AG09309 (cell line): Measurements from ENCODE around the gene GOLGA6C.
"Not testable (repeated sequence)": the region's sequence is repeated elsewhere in the genome, so short reads cannot be mapped to it uniquely, and the experiment has no call there.

Source experiments
- DNase-seq: peaks from one replicate; pipeline ENCODE4 v3.0.0-alpha.2; 2010; ENCODE audit warnings: low read depth
- H3K4me3 ChIP-seq: 2 replicates; pipeline ENCODE4 v1.5.1; 2011; ENCODE audit warnings: mild to moderate bottlenecking, low read depth, low read length, moderate library complexity; ENCODE audit not compliant: control insufficient read depth
- TF ChIP-seq, protein P1 (sequence below): IDR thresholded peaks from 2 replicates; pipeline ENCODE4 v1.5.1; 2011; ENCODE audit warnings: mild to moderate bottlenecking, low read depth, low read length, inconsistent platforms; ENCODE audit not compliant: insufficient read depth, control insufficient read depth; ENCODE audit errors: missing control alignments

Gene GOLGA6C

GRCh38 chr15:75249726-75250125 lies 8.4 kb upstream of the GOLGA6C start:
- DNase-seq = no peak
- TF ChIP-seq, protein P1, sequence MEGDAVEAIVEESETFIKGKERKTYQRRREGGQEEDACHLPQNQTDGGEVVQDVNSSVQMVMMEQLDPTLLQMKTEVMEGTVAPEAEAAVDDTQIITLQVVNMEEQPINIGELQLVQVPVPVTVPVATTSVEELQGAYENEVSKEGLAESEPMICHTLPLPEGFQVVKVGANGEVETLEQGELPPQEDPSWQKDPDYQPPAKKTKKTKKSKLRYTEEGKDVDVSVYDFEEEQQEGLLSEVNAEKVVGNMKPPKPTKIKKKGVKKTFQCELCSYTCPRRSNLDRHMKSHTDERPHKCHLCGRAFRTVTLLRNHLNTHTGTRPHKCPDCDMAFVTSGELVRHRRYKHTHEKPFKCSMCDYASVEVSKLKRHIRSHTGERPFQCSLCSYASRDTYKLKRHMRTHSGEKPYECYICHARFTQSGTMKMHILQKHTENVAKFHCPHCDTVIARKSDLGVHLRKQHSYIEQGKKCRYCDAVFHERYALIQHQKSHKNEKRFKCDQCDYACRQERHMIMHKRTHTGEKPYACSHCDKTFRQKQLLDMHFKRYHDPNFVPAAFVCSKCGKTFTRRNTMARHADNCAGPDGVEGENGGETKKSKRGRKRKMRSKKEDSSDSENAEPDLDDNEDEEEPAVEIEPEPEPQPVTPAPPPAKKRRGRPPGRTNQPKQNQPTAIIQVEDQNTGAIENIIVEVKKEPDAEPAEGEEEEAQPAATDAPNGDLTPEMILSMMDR = no peak
- no peak overlapping the region for H3K4me3 ChIP-seq

DNA sequence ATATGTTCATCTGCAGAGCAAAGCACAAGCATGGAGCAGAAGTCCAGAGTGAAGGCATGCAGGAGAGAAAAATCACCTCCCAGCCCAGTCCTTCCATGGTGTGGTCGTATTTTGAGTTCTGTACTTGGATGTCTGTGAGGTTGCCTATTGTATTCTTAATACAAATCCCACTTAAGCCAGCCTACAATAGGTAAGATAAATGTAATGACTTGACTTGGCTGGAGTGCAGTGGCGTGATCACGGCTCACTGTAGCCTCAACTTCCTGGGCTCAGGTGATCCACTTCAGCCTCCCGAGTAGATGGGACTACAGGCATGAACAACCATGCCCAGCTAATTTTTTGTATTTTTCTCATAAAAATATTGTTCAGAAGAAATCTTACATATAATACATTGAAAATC lies 6.8 kb upstream of the GOLGA6C start:
- H3K4me3 ChIP-seq, DNase-seq: not testable (repeated sequence)

DNA sequence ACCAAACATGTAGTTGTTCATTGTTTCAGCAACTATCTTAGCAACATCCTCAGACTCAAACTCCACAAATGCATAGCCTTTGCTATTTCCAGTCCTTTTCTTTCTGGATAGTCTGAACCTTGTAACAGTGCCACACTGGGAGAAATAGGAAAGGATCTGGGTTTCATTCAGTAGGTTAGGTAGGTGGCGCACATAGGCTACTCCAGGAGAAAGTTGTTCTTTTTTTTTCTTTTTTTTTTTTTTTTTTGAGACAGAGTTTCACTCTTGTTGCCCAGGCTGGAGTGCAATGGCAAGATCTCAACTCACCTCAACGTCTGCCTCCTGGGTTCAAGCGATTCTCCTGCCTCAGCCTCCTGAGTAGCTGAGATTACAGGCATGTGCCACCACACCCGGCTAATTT lies 5.8 kb upstream of the GOLGA6C start:
- not testable (repeated sequence) for H3K4me3 ChIP-seq, DNase-seq
- TF ChIP-seq, protein P1 = peak; percentile 22

DNA sequence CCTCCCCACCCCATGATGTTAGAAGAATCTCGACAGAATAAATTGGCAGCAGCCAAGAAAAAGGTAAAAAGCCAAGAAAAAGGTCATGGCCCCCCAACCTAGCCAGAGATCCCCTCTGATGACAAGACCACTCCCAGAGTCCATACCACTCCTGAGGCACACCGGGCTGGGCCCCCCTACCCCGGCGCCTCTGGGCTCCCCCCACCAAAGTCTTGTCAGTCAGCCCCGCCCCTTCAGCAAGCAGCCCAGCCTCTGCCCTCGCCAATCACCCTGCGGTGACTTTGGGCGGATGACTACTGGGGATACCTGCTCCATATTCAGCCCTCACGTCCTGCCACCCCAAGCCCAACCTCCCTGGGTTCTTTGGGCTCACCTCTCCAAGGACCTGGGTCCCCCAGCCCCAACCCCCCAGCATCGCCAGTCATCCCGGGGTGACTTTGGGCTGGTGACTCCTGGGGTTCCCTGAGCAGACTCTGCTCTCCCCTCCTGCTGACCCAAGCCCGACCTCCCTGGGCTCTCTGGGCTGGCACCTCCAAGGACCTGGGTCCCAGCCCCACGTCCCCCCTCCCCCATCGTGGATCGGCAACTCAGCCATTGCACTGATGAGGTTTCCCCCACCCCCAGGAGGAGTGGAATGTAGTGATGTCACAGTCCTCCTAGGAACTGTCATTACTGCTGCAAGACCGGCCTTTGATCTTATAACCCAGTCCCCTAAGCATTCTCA lies 648 bp downstream of the GOLGA6C start:
- H3K4me3 ChIP-seq, DNase-seq: not testable (repeated sequence)

GRCh38 chr15:75259873-75260272 lies 1.7 kb downstream of the GOLGA6C start:
- not testable (repeated sequence) for H3K4me3 ChIP-seq, DNase-seq

DNA sequence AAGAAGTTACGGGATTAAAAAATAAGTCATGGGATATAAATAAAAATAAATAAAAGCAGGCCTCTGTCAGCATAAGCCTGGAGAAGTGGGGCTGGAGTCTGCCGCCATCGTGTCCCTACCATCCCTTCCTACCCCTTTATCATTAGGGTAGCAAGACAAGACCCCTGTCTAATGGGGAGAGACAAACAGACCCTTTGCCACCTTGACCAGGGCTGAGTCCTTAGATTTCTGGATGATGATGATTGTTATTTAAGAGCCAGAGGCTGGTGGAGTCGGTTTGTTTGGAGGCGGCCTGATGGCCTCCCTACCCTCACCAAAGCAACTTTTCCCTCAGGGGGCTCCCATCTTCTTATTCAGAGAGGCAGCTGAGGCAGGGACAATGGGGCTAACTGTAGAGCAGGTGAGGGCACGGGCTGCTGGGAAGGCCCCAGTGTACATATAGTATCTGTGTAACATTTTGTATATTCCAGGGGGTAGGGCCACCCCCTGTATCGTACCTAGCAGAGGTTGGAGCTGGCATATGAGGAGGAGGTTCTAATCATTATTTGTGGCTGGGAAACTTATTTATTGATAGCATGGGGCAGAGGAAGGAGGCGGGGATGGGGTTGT lies 15.7 kb downstream of the GOLGA6C start:
- H3K4me3 ChIP-seq, DNase-seq: not testable (repeated sequence)

GRCh38 chr15:75274509-75275107 lies 16.5 kb downstream of the GOLGA6C start:
- H3K4me3 ChIP-seq, DNase-seq: not testable (repeated sequence)
- TF ChIP-seq, protein P1 = peak; percentile 47

DNA sequence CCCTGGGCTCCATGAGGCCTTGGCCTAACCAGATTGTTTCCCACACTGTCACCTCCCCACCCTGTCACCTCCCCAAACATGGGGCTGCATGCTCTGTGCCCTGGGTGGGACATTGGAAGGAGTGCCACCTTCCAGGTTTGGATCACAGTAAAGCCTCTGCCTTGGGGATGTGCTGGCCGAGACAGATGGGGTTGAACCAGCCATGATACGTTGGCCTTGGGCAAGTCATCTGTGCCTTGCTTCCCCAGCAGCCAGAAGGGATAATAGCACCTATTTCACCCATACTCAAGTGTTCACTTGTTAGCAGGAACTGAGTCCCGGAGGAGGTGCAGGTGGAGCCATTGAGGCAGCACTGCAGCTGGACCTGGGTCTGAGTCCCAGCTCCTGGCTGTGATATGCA lies 17.5 kb downstream of the GOLGA6C start:
- not testable (repeated sequence) for H3K4me3 ChIP-seq, DNase-seq

- not testable (repeated sequence) for H3K4me3 ChIP-seq, DNase-seq
Measured at GRCh38 chr15:75278497-75278896, 20.4 kb downstream of the GOLGA6C start.

DNA sequence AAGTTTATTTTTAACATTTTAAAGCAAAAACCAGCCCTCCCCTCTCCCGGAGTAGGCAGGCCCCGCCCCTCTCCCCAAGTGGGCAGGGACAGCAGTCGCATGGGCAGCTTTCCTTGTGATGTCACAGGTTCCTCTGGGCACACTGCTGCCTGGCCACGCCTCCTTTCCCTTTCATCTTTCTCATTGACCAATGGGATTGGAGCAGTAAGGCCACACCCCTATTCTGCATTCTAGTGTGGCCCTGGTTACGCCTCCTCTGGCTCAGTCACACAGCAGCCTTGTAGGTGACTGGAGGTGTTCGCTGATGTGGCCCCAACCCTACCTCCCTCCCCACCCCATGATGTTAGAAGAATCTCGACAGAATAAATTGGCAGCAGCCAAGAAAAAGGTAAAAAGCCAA lies 24.4 kb downstream of the GOLGA6C start, which contains the start of gene GOLGA6D:
Gene GOLGA6D, plus strand, starts transcription at position 264 of the 400 bp plus-strand sequence. Its CDS starts 41 bp downstream, at position 305.
- DNase-seq, H3K4me3 ChIP-seq: not testable (repeated sequence)

- not testable (repeated sequence) for H3K4me3 ChIP-seq, DNase-seq
Measured at GRCh38 chr15:75284152-75284551, 26.0 kb downstream of the GOLGA6C start.

DNA sequence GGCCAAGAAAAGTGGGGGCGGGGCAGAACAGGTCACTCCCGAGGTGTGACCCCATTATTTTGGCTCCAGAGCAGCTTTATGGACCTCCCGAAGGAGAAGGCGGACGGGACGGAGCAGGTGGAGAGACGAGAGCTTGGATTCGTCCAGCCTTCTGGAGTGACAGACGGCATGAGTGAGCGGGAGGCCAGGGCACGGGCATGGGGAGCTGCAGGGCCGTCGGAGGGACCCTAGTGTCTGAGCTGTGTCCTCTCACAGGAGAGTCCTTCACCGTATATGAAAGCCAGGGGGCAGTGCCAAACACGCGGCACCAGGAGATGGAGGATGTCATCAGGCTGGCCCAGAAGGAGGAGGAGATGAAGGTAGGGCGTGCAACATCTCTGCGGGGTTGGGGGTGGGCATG lies 35.5 kb downstream of the GOLGA6C start:
- not testable (repeated sequence) for H3K4me3 ChIP-seq, DNase-seq

DNA sequence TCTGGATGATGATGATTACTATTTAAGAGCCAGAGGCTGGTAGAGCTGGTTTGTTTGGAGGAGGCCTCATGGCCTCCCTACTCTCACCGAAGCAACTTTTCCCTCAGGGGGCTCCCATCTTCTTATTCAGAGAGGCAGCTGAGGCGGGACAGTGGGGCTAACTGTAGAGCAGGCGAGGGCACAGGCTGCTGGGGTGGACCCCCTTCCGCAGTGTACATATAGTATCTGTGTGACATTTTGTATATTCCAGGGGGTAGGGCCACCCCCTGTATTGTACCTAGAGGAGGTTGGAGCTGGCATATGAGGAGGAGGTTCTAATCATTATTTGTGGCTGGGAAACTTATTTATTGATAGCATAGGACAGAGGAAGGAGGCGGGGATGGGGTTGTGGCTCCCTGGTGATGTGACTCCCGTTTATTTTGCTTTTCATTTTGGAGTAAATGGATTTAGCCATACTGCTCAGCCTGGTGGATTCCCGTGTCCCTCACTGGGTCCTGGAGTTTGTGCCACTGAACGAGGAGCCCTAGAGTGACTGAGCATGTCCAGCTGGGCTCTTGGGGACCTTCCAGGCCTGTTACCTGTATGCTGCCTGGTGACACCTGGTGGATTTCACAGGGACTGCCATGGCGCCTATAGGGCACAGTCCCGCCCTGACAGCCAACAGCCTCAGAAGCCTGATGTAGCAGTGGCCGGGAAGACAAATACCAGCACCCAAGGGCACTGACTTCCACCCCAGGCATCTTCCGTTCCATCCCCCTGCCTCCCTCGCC lies 40.6 kb downstream of the GOLGA6C start:
- not testable (repeated sequence) for DNase-seq, H3K4me3 ChIP-seq
